Glutamatergic neuron (in vitro differentiated cells): ENCODE measurements around the gene PAPPA2. TPM values are rescaled to one million over a fixed set of nuclear protein-coding genes. Genes with fewer than 3 reads are reported as not detected.
A peak's percentile ranks its signal among the peaks of the same experiment; 100 is the strongest.

Experiments
- DNase-seq: peaks from one replicate; pipeline ENCODE4 v3.0.0; 2022
- H3K27ac Mint-ChIP-seq: one replicate; pipeline ENCODE4 v1.8.0; 2020; ENCODE audit warnings: mild to moderate bottlenecking, mixed read lengths, inconsistent platforms; ENCODE audit not compliant: unreplicated experiment
- H3K27me3 Mint-ChIP-seq: one replicate; pipeline ENCODE4 v1.8.0; 2020; ENCODE audit warnings: mild to moderate bottlenecking, moderate library complexity, mixed read lengths, inconsistent platforms; ENCODE audit not compliant: unreplicated experiment
- H3K36me3 Mint-ChIP-seq: one replicate; pipeline ENCODE4 v1.8.0; 2020; ENCODE audit warnings: mild to moderate bottlenecking, mixed read lengths, inconsistent platforms; ENCODE audit not compliant: unreplicated experiment
- H3K4me1 Mint-ChIP-seq: one replicate; pipeline ENCODE4 v1.8.0; 2020; ENCODE audit warnings: mild to moderate bottlenecking, low read depth, mixed read lengths, inconsistent platforms; ENCODE audit not compliant: unreplicated experiment
- H3K4me3 Mint-ChIP-seq: one replicate; pipeline ENCODE4 v1.8.0; 2020; ENCODE audit warnings: mild to moderate bottlenecking, mixed read lengths, inconsistent platforms; ENCODE audit not compliant: unreplicated experiment
- H3K9me3 Mint-ChIP-seq: one replicate; pipeline ENCODE4 v1.8.0; 2020; ENCODE audit warnings: mild to moderate bottlenecking, moderate library complexity, mixed read lengths, inconsistent platforms; ENCODE audit not compliant: unreplicated experiment
- CTCF ChIP-seq: fragments of 200-600 bp; sonication (generic); IDR thresholded peaks from one replicate; pipeline ENCODE4 v1.5.0; 2021; ENCODE audit not compliant: partially characterized antibody, unreplicated experiment
- total RNA-seq: library from RNA; stranded (reverse); fragmentation: NEBNext Ultra II Directional; extraction: Animal tissue kit (Norgen Biotek cat#: 25700); gene quantifications from one replicate; pipeline ENCODE4 v1.2.1, GENCODE V29; 2021; ENCODE audit not compliant: unreplicated experiment

The PAPPA2 gene
- total RNA-seq, 1 donor from 2014 or later, result 2.3 TPM

GRCh38 chr1:176799327-176799726, 336.4 kb downstream of the PAPPA2 start:
- Mint-ChIP-seq H3K4me3 (no peak overlapping the region), H3K36me3 (no peaks in the 10 kb centered on the region), H3K27ac (no peak overlapping the region), H3K4me1 (peaks cover 14% of the 10 kb centered on the region), H3K27me3 (peaks cover 1% of the 10 kb centered on the region), H3K9me3 (no peaks in the 10 kb centered on the region)
- DNase-seq, result no peak
- TF ChIP-seq CTCF, result no peak

GRCh38 chr1:176800978-176801513, 338.1 kb downstream of the PAPPA2 start:
- TF ChIP-seq CTCF, result no peak
- H3K9me3 Mint-ChIP-seq, result no peaks in the 10 kb centered on the region
- H3K4me1 Mint-ChIP-seq, result peaks cover 14% of the 10 kb centered on the region
- H3K36me3 Mint-ChIP-seq, result no peaks in the 10 kb centered on the region
- no peak for DNase-seq
- H3K27me3 Mint-ChIP-seq, result peaks cover 1% of the 10 kb centered on the region
- H3K27ac Mint-ChIP-seq, result peak overlapping the region; percentile 45
- H3K4me3 Mint-ChIP-seq, result no peak overlapping the region

- Mint-ChIP-seq H3K4me3 (peak overlapping the region; percentile 8), H3K4me1 (peaks cover 14% of the 10 kb centered on the region), H3K36me3 (no peaks in the 10 kb centered on the region), H3K27me3 (peaks cover 1% of the 10 kb centered on the region), H3K9me3 (no peaks in the 10 kb centered on the region), H3K27ac (peak overlapping the region; percentile 45)
- no peak for TF ChIP-seq CTCF
- no peak for DNase-seq
These were observed 338.6 kb downstream of the PAPPA2 start for GRCh38 chr1:176801514-176802020.

GRCh38 chr1:176802316-176802715, 339.3 kb downstream of the PAPPA2 start:
- Mint-ChIP-seq H3K9me3 (no peaks in the 10 kb centered on the region), H3K4me1 (peaks cover 14% of the 10 kb centered on the region), H3K4me3 (no peak overlapping the region), H3K27ac (peak overlapping the region; percentile 45), H3K27me3 (peaks cover 1% of the 10 kb centered on the region), H3K36me3 (no peaks in the 10 kb centered on the region)
- TF ChIP-seq CTCF, result no peak
- no peak for DNase-seq

GRCh38 chr1:176803042-176803441, 340.1 kb downstream of the PAPPA2 start:
- H3K4me3 Mint-ChIP-seq, result no peak overlapping the region
- H3K4me1 Mint-ChIP-seq, result peaks cover 14% of the 10 kb centered on the region
- no peak for DNase-seq
- no peak for TF ChIP-seq CTCF
- H3K36me3 Mint-ChIP-seq, result no peaks in the 10 kb centered on the region
- H3K9me3 Mint-ChIP-seq, result no peaks in the 10 kb centered on the region
- no peak overlapping the region for H3K27ac Mint-ChIP-seq
- peaks cover 1% of the 10 kb centered on the region for H3K27me3 Mint-ChIP-seq
